H1 (cell line): ENCODE measurements around the gene GPALPP1. TPM values are rescaled to one million over a fixed set of nuclear protein-coding genes. Genes with fewer than 3 reads are reported as not detected.

ENCODE experiments used
- CTCF ChIA-PET: fragments of 300-600 bp; sonication (Branson Sonifier 250); formaldehyde crosslinking; loops from one replicate; lab custom pipeline; 2021; ENCODE audit not compliant: partially characterized antibody; lab: Charles Lee
- POLR2A ChIA-PET: fragments of 300-600 bp; sonication (Branson Sonifier 250); formaldehyde crosslinking; loops from one replicate; lab custom pipeline; 2021; ENCODE audit warnings: inconsistent platforms; ENCODE audit not compliant: partially characterized antibody; lab: Charles Lee
- DNase-seq, 2 experiments: peaks; one replicate each; pipeline versions ENCODE4 v3.0.0 to v3.0.0-alpha.2; 2010 to 2022; ENCODE audit warnings: low spot score in 2 of 2, low read depth in 1 of 2, mixed read lengths in 1 of 2
- FAIRE-seq: peaks from 2 replicates; lab custom pipeline; 2011; peaks lifted over from hg19 to GRCh38; lab: Jason Lieb, UNC
- H2AFZ ChIP-seq: 2 replicates; pipeline ENCODE4 v1.8.1; 2012; ENCODE audit warnings: low read length, inconsistent platforms
- H2AK5ac ChIP-seq: 2 replicates; pipeline ENCODE4 v1.6.1; 2013; ENCODE audit warnings: low read depth, low read length
- H2BK120ac ChIP-seq: replicated peaks from 2 replicates; pipeline ENCODE3; 2013; ENCODE audit warnings: low read depth, low read length, inconsistent platforms
- H2BK12ac ChIP-seq: 2 replicates; pipeline ENCODE4 v1.6.1; 2013; ENCODE audit warnings: low read depth, low read length
- H2BK15ac ChIP-seq: 2 replicates; pipeline ENCODE4 v1.6.1; 2013; ENCODE audit warnings: low read length
- H2BK20ac ChIP-seq: 2 replicates; pipeline ENCODE4 v1.6.1; 2013; ENCODE audit warnings: low read length
- H2BK5ac ChIP-seq: 2 replicates; pipeline ENCODE4 v1.6.1; 2013; ENCODE audit warnings: low read depth, low read length
- H3K14ac ChIP-seq: 2 replicates; pipeline ENCODE4 v1.6.1; 2013; ENCODE audit warnings: inconsistent platforms; ENCODE audit not compliant: insufficient read length
- H3K18ac ChIP-seq: 2 replicates; pipeline ENCODE4 v1.6.1; 2013; ENCODE audit warnings: low read length; ENCODE audit errors: extremely low read depth
- H3K23ac ChIP-seq: 2 replicates; pipeline ENCODE4 v1.6.1; 2013; ENCODE audit warnings: inconsistent platforms; ENCODE audit not compliant: insufficient read length
- H3K23me2 ChIP-seq: 2 replicates; pipeline ENCODE4 v1.6.1; 2013; ENCODE audit warnings: low read depth, low read length
- H3K27ac ChIP-seq: 2 replicates; pipeline ENCODE4 v1.6.1; 2011; ENCODE audit warnings: low read depth, low read length, inconsistent platforms
- H3K27me3 ChIP-seq, 4 experiments: replicated peaks in 1 of 4; 1 replicate in 1 of 4; 2 replicates in 3 of 4; pipeline versions ENCODE4 v1.6.1 to v1.8.1; 2011 to 2013; ENCODE audit warnings: low read length in 3 of 4, mild to moderate bottlenecking in 3 of 4, inconsistent platforms in 2 of 4, mixed read lengths in 2 of 4, moderate library complexity in 1 of 4; ENCODE audit not compliant: control insufficient read depth in 3 of 4, insufficient read depth in 3 of 4; ENCODE audit errors: extremely low read depth in 1 of 4
- H3K36me3 ChIP-seq, 4 experiments: 2 replicates each; pipeline versions ENCODE4 v1.6.1 to v1.8.1; 2011 to 2013; ENCODE audit warnings: mild to moderate bottlenecking in 4 of 4, low read length in 3 of 4, moderate library complexity in 2 of 4, control low read depth in 1 of 4, inconsistent platforms in 1 of 4; ENCODE audit not compliant: insufficient read depth in 4 of 4, control insufficient read depth in 2 of 4
- H3K4ac ChIP-seq: replicated peaks from 2 replicates; pipeline ENCODE3; 2013; ENCODE audit warnings: low read length, low read depth, mixed read lengths, inconsistent platforms; ENCODE audit not compliant: insufficient read length
- H3K4me1 ChIP-seq, 4 experiments: replicated peaks in 1 of 4; 1 replicate in 1 of 4; 2 replicates in 3 of 4; pipeline versions ENCODE4 v1.6.1 to v1.8.1; 2011 to 2013; ENCODE audit warnings: low read length in 3 of 4, inconsistent platforms in 2 of 4, mixed read lengths in 1 of 4; ENCODE audit not compliant: insufficient read depth in 4 of 4, control insufficient read depth in 3 of 4
- H3K4me2 ChIP-seq, 2 experiments: 2 replicates each; pipeline versions ENCODE4 v1.6.1 to v1.8.1; 2011 to 2013; ENCODE audit warnings: low read depth in 2 of 2, low read length in 2 of 2, control low read depth in 1 of 2, inconsistent platforms in 1 of 2, mild to moderate bottlenecking in 1 of 2; ENCODE audit not compliant: insufficient read depth in 1 of 2
- H3K4me3 ChIP-seq, 4 experiments: fragments of 200-600, 300-600 bp in 1 of 4; sonication (generic), shearing (Covaris generic), sonication (Bioruptor Twin) in 1 of 4; 2 replicates each; pipeline versions ENCODE4 v1.5.1 to v1.8.1; 2011 to 2016; ENCODE audit warnings: low read length in 4 of 4, low read depth in 3 of 4, control low read depth in 2 of 4, inconsistent platforms in 2 of 4, mild to moderate bottlenecking in 2 of 4, mixed read lengths in 1 of 4, moderate library complexity in 1 of 4; ENCODE audit not compliant: insufficient read depth in 2 of 4; ENCODE audit errors: extremely low read depth in 1 of 4
- H3K56ac ChIP-seq: replicated peaks from 2 replicates; pipeline ENCODE3; 2013; ENCODE audit warnings: low read depth, mild to moderate bottlenecking, mixed read lengths, low read length, inconsistent platforms; ENCODE audit not compliant: insufficient read length
- H3K79me1 ChIP-seq: 2 replicates; pipeline ENCODE4 v1.6.1; 2013; ENCODE audit warnings: low read depth, low read length, control low read depth
- H3K79me2 ChIP-seq, 2 experiments: 2 replicates each; pipeline versions ENCODE4 v1.6.1 to v1.8.1; 2012 to 2013; ENCODE audit warnings: low read length in 2 of 2, mild to moderate bottlenecking in 2 of 2, inconsistent platforms in 1 of 2; ENCODE audit not compliant: insufficient read depth in 2 of 2, control insufficient read depth in 1 of 2
- H3K9ac ChIP-seq, 4 experiments: replicated peaks in 1 of 4; 1 replicate in 1 of 4; 2 replicates in 3 of 4; pipeline versions ENCODE4 v1.6.1 to v1.8.1; 2011 to 2013; ENCODE audit warnings: low read depth in 3 of 4, low read length in 3 of 4, control low read depth in 2 of 4, mild to moderate bottlenecking in 2 of 4, moderate library complexity in 2 of 4, inconsistent platforms in 1 of 4; ENCODE audit errors: extremely low read depth in 1 of 4
- H3K9me3 ChIP-seq, 2 experiments: 2 replicates each; pipeline versions ENCODE4 v1.6.1 to v1.8.1; 2012 to 2013; ENCODE audit warnings: mild to moderate bottlenecking in 2 of 2, moderate library complexity in 2 of 2, control low read depth in 1 of 2, inconsistent platforms in 1 of 2, low read depth in 1 of 2, low read length in 1 of 2, mixed read lengths in 1 of 2; ENCODE audit not compliant: insufficient read depth in 2 of 2
- H4K20me1 ChIP-seq, 2 experiments: replicated peaks in 1 of 2; 2 replicates each; pipeline versions ENCODE3 to v1.8.1; 2011 to 2013; ENCODE audit warnings: inconsistent platforms in 2 of 2, low read length in 2 of 2, mild to moderate bottlenecking in 1 of 2; ENCODE audit not compliant: insufficient read depth in 2 of 2, control insufficient read depth in 1 of 2
- H4K5ac ChIP-seq: 2 replicates; pipeline ENCODE4 v1.6.1; 2013; ENCODE audit warnings: low read length, low read depth, mixed read lengths, inconsistent platforms; ENCODE audit not compliant: insufficient read length
- H4K8ac ChIP-seq: 2 replicates; pipeline ENCODE4 v1.8.0; 2013; ENCODE audit warnings: mild to moderate bottlenecking, moderate library complexity, low read length, inconsistent platforms; ENCODE audit not compliant: insufficient read depth; ENCODE audit errors: extremely low read depth
- H4K91ac ChIP-seq: replicated peaks from 2 replicates; pipeline ENCODE3; 2013; ENCODE audit warnings: low read length, mixed read lengths, inconsistent platforms; ENCODE audit not compliant: insufficient read length
- ASH2L ChIP-seq: fragments of 200-600, 300-600 bp; sonication (generic); IDR thresholded peaks from one replicate; pipeline ENCODE4 v1.7.1; 2017; ENCODE audit warnings: low read length
- BACH1 ChIP-seq: IDR thresholded peaks from 2 replicates; pipeline ENCODE4 v1.6.1; 2012; ENCODE audit warnings: low read length, improper control_type of control experiment
- CBX5 ChIP-seq: fragments of 300-800, 300-1000 bp; sonication (generic); IDR thresholded peaks from 2 replicates; pipeline ENCODE4 v1.7.1; 2016; ENCODE audit warnings: antibody characterized with exemption, low read length, low read depth
- CBX8 ChIP-seq: fragments of 300-800, 300-1000 bp; sonication (generic); IDR thresholded peaks from 2 replicates; pipeline ENCODE4 v1.7.1; 2016; ENCODE audit warnings: low read depth, low read length, borderline replicate concordance
- JUN ChIP-seq: IDR thresholded peaks from 2 replicates; pipeline ENCODE4 v1.6.1; 2011; ENCODE audit warnings: low read depth, mild to moderate bottlenecking, improper control_type of control experiment, low read length
- KDM5A ChIP-seq: fragments of 200-600 bp; IDR thresholded peaks from 2 replicates; pipeline ENCODE4 v1.7.1; 2012; ENCODE audit warnings: mild to moderate bottlenecking, low read length, inconsistent platforms, mixed read lengths
- MAX ChIP-seq: IDR thresholded peaks from 2 replicates; pipeline ENCODE4 v1.6.1; 2012; ENCODE audit warnings: inconsistent platforms
- NRF1 ChIP-seq: IDR thresholded peaks from 2 replicates; pipeline ENCODE4 v1.6.1; 2011; ENCODE audit warnings: mild to moderate bottlenecking, low read depth, low read length, improper control_type of control experiment
- RBBP5 ChIP-seq: IDR thresholded peaks from 2 replicates; pipeline ENCODE4 v1.7.1; 2012; ENCODE audit warnings: low read depth, mild to moderate bottlenecking, inconsistent platforms, low read length, moderate library complexity, borderline replicate concordance
- RXRA ChIP-seq: IDR thresholded peaks from 2 replicates; pipeline ENCODE4 v1.6.1; 2011; ENCODE audit warnings: low read depth, mild to moderate bottlenecking, low read length, moderate library complexity; ENCODE audit not compliant: insufficient read depth
- SAP30 ChIP-seq: fragments of 300-600 bp; sonication (generic); IDR thresholded peaks from 2 replicates; pipeline ENCODE4 v1.7.1; 2012; ENCODE audit warnings: low read length, moderate library complexity, mild to moderate bottlenecking, inconsistent platforms; ENCODE audit not compliant: insufficient read depth, insufficient replicate concordance
- SP4 ChIP-seq: IDR thresholded peaks from 2 replicates; pipeline ENCODE4 v1.6.1; 2012; ENCODE audit warnings: low read length, inconsistent platforms
- TAF1 ChIP-seq: IDR thresholded peaks from 2 replicates; pipeline ENCODE4 v1.6.1; 2011; ENCODE audit warnings: mild to moderate bottlenecking, low read depth, low read length
- WGBS, 2 experiments: shearing (Covaris generic) in 1 of 2; methylation state at CpG; one replicate each; pipeline versions ENCODE4 v1.1.6 to v1.1.7; 2013 to 2015; ENCODE audit warnings: low lambda C conversion rate in 2 of 2, mixed read lengths in 2 of 2, inconsistent platforms in 1 of 2, low coverage in 1 of 2, missing lambda C conversion rate in 1 of 2; ENCODE audit not compliant: insufficient replicate concordance in 2 of 2, insufficient coverage in 1 of 2, insufficient read length in 1 of 2; ENCODE audit errors: extremely low coverage in 1 of 2, missing lambda C conversion rate in 1 of 2; 5-methylcytosine and 5-hydroxymethylcytosine counted together
- polyA plus RNA-seq, 7 experiments: library from polyadenylated mRNA; depleted of rRNA in 3 of 7; stranded (reverse) in 5 of 7; unstranded in 2 of 7; fragments of >200 nt in 5 of 7; fragments of 200-250 nt in 2 of 7; gene quantifications; 1 replicate in 5 of 7; 2 replicates in 1 of 7; 4 replicates in 1 of 7; pipeline versions ENCODE4 v1.2.1 to v1.2.3, GENCODE V29; 2011 to 2013; ENCODE audit warnings: missing spikeins in 2 of 7, mixed read lengths in 2 of 7
- total RNA-seq: library from RNA; stranded (reverse); fragmentation: NEBNext Ultra II Directional; extraction: Animal tissue kit (Norgen Biotek cat#: 25700); gene quantifications from 2 replicates; pipeline ENCODE4 v1.2.1, GENCODE V29; 2021

The GPALPP1 gene
- total and polyA plus RNA-seq, 2 of the 8 experiments (the other 6 are each of a cell fraction or from before 2014, with no cell fraction given), result 8.5 to 26.1 TPM

- POLR2A ChIA-PET, result interaction anchor here (0.8 to 1.3 kb wide), 3 partner anchors 8 to 377 kb away, joined by 3 read pairs; no protein-coding TSS in a partner anchor
- Histone ChIP-seq H3K9me3 (no peaks in the 10 kb centered on the region), H3K18ac (no peak overlapping the region), H2BK15ac (no peak overlapping the region), H3K4me1 (no peaks in the 10 kb centered on the region), H3K27ac (no peak overlapping the region), H2AFZ (no peak overlapping the region), H3K36me3 (peaks cover 0 to 10% (median under 1%) of the 10 kb centered on the region in 4 experiments; a peak in 2 of 8 replicates), H2BK5ac (no peak overlapping the region), H3K4ac (no peak overlapping the region), H3K4me3 (no peak overlapping the region), H4K20me1 (peaks cover 0 to 2% of the 10 kb centered on the region in 2 experiments), H3K4me2 (no peak overlapping the region), H3K23ac (no peak overlapping the region), H3K9ac (no peak overlapping the region), H3K56ac (no peak overlapping the region), H3K27me3 (no peaks in the 10 kb centered on the region), H3K79me2 (no peaks in the 10 kb centered on the region), H4K5ac (no peak overlapping the region), H4K8ac (no peak overlapping the region), H2AK5ac (no peak overlapping the region), H2BK120ac (no peak overlapping the region), H3K14ac (no peak overlapping the region), H4K91ac (no peak overlapping the region), H3K23me2 (no peaks in the 10 kb centered on the region), H3K79me1 (no peaks in the 10 kb centered on the region), H2BK20ac (no peak overlapping the region), H2BK12ac (no peak overlapping the region)
- TF ChIP-seq SP4 (no peak), TAF1 (no peak), CBX5 (no peak), KDM5A (no peak), CBX8 (no peak), RBBP5 (no peak), RXRA (no peak), BACH1 (no peak), SAP30 (no peak), NRF1 (no peak), MAX (no peak), ASH2L (no peak), JUN (no peak)
- WGBS, 2 experiments, result 94% methylated on average over 7 of the region's 7 CpGs; no CpG with 5 or more reads in 1 of the 2 experiments
- CTCF ChIA-PET, result interaction anchor here (0.7 to 3.1 kb wide), 4 partner anchors 16 to 1046 kb away, joined by 3 to 14 read pairs (median 3); no protein-coding TSS in a partner anchor
- DNase-seq (no peak), FAIRE-seq (no peak)
Measured at GRCh38 chr13:44954224-44954623, 35.1 kb upstream of the GPALPP1 start.
